Activated naive CD8-positive, alpha-beta T cell treated with anti-CD3 and anti-CD28 coated beads for 36 hours (primary cell): Measurements from ENCODE around the gene MCF2L. TPM values are rescaled to one million over a fixed set of nuclear protein-coding genes. Genes with fewer than 3 reads are reported as not detected.
"Not testable (repeated sequence)": the region's sequence is repeated elsewhere in the genome, so short reads cannot be mapped to it uniquely, and the experiment has no call there.

Experiments
- DNase-seq: peaks from one replicate; pipeline ENCODE4 v3.0.0; 2021
- H3K27ac Mint-ChIP-seq: one replicate; pipeline ENCODE4 v1.8.0; 2022; ENCODE audit warnings: mild to moderate bottlenecking, moderate library complexity, mixed read lengths
- H3K27me3 Mint-ChIP-seq: one replicate; pipeline ENCODE4 v1.8.0; 2022; ENCODE audit warnings: mild to moderate bottlenecking, mixed read lengths
- H3K36me3 Mint-ChIP-seq: one replicate; pipeline ENCODE4 v1.8.0; 2021; ENCODE audit warnings: mild to moderate bottlenecking, mixed read lengths
- H3K4me1 Mint-ChIP-seq: one replicate; pipeline ENCODE4 v1.8.0; 2021; ENCODE audit warnings: mixed read lengths
- H3K4me3 Mint-ChIP-seq: one replicate; pipeline ENCODE4 v1.8.0; 2022; ENCODE audit warnings: mild to moderate bottlenecking, moderate library complexity, mixed read lengths
- H3K9me3 Mint-ChIP-seq: one replicate; pipeline ENCODE4 v1.8.0; 2022; ENCODE audit warnings: mixed read lengths
- total RNA-seq, 2 experiments: library from RNA; stranded (reverse); gene quantifications; one replicate each; pipeline ENCODE4 v1.2.3, GENCODE V29; 2021

MCF2L gene
- total RNA-seq, 2 experiments from 2014 or later = 9.3 to 10.7 TPM

DNA sequence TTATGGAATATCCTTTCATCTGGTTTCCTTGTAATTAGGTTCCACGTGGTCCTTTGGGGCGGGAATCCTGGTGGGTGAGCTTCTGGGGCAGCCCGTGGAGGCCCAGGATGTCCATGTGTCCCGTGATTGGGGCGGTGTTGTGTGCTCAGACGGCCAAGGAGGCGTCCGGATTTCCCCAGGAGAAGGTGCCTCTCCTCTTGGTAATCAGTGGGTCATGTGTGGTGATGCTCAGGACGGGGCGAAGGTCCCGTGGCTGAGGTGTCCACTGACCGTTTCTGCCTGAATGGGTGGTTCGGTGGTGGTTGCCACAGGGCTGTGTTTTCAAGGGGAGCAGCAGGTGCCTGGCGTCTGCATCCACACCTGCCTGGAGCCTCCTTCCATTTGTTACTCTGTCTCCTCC is 84.4 kb downstream of the MCF2L start:
- no peak overlapping the region for H3K4me3 Mint-ChIP-seq

DNA sequence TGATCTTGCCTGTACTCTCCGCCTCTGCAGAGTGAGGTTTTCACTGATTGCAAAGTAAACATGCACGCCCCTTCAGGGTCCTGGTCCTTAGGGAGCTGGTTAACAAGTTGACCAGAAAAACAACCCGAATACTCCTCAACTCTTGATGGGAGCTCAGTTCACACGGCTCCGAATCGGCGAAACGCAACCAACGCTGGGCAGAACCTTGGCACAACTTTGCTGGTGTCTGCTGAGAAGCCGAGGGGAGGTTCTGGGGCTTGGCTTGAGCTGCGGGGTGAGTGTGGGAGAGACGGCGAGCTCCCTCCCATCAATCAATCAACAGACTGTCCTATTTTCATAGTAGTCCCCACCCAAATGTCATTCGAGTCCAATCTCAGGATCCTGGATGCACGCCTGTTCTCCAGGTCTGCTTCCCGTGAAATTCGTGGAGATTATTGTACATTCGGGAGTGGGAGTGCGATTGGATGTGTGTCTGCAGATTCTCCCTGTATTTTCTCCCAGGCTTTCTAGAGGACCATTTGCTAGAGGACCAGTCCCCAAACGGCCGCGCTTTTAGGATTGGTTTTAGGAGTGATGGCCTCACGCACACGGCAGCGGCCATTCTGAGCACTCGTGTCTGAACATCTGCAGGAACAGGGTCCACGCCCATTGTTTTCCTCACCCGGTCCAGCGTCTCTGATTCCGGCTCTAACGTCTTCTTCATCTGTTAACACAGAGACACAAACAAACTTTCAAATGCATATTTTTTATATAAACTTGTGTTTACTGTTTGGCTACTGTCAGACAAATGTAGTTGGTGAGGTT is 85.0 kb downstream of the MCF2L start:
- Mint-ChIP-seq H3K36me3 (no peaks in the 10 kb centered on the region), H3K9me3 (no peaks in the 10 kb centered on the region)

More for the DNA sequence above, 84.4 kb downstream of the MCF2L start:
- Mint-ChIP-seq H3K36me3 (no peaks in the 10 kb centered on the region), H3K27me3 (no peaks in the 10 kb centered on the region), H3K4me1 (no peaks in the 10 kb centered on the region), H3K27ac (no peak overlapping the region), H3K9me3 (no peaks in the 10 kb centered on the region)
- DNase-seq = no peak

DNA sequence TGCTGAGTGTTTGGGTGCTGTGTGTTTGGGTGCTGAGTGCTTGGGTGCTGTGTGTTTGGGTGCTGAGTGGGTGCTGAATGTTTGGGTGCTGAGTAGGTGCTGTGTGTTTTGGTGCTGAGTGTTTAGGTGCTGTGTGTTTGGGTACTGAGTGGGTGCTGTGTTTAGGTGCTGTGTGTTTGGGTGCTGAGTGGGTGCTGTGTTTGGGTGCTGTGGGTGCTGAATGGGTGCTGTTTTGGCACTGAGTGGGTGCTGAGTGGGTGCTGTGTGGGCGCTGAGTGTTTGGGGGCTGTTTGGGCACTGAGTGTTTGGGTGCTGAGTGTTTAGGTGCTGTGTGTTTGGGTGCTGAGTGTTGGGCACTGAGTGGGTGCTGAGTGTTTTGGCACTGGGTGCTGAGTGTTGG is 88.1 kb downstream of the MCF2L start:
- Mint-ChIP-seq H3K9me3 (no peaks in the 10 kb centered on the region), H3K4me1 (no peaks in the 10 kb centered on the region), H3K27ac (no peak overlapping the region), H3K27me3 (no peaks in the 10 kb centered on the region), H3K36me3 (no peaks in the 10 kb centered on the region), H3K4me3 (no peak overlapping the region)
- no peak for DNase-seq

More for the DNA sequence above, 85.0 kb downstream of the MCF2L start:
- Mint-ChIP-seq H3K4me1 (no peaks in the 10 kb centered on the region), H3K27ac (no peak overlapping the region), H3K27me3 (no peaks in the 10 kb centered on the region), H3K4me3 (no peak overlapping the region)
- DNase-seq = no peak

DNA sequence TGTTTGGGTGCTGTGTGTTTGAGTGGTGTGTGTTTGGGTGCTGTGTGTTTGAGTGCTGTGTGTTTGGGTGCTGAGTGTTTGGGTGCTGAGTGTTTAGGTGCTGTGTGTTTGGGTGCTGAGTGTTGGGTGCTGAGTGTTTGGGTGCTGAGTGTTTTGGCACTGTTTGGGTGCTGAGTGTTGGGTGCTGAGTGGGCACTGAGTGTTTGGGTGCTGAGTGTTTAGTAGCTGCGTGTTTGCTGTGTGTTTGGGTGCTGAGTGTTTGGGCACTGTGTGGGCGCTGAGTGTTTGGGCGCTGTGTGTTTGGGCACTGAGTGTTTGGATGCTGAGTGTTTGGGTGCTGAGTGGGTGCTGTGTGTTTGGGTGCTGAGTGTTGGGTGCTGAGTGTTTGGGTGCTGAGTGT is 88.5 kb downstream of the MCF2L start:
- not testable (repeated sequence) for H3K4me1 Mint-ChIP-seq, H3K4me3 Mint-ChIP-seq, H3K9me3 Mint-ChIP-seq, H3K27ac Mint-ChIP-seq, DNase-seq, H3K27me3 Mint-ChIP-seq, H3K36me3 Mint-ChIP-seq

DNA sequence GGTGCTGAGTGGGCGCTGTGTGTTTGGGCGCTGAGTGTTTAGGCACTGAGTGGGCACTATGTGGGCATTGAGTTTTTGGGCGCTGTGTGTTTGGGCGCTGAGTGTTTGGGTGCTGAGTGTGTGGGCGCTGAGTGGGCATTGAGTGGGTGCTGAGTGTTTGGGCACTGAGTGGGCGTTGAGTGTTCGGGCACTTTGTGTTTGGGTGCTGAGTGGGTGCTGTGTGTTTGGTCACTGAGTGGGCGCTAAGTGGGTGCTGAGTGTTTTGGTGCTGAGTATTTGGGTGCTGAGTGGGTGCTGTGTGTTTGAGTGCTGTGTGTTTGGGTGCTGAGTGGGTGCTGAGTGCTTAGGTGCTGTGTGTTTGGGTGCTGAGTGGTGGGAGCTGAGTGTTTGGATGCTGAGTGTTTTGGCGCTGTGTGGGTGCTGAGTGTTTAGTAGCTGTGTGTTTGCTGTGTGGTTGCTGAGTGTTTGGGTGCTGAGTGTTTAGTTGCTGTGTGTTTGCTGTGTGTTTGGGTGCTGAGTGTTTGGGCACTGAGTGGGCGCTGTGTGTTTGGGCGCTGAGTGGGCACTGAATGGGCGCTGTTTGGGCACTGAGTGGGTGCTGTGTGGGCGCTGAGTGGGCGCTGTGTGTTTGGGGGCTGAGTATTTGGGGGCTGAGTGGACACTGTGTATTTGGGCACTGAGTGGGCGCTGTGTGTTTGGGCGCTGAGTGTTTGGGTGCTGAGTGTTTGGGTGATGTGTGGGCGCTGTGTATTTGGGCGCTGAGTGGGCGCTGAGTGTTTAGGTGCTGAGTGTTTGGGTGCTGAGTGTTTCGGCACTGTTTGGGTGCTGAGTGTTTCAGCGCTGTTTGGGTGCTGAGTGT is 89.3 kb downstream of the MCF2L start:
- Mint-ChIP-seq H3K4me1 (no peaks in the 10 kb centered on the region), H3K27me3 (no peaks in the 10 kb centered on the region), H3K36me3 (no peaks in the 10 kb centered on the region), H3K9me3 (no peaks in the 10 kb centered on the region), H3K4me3 (no peak overlapping the region), H3K27ac (no peak overlapping the region)
- no peak for DNase-seq

DNA sequence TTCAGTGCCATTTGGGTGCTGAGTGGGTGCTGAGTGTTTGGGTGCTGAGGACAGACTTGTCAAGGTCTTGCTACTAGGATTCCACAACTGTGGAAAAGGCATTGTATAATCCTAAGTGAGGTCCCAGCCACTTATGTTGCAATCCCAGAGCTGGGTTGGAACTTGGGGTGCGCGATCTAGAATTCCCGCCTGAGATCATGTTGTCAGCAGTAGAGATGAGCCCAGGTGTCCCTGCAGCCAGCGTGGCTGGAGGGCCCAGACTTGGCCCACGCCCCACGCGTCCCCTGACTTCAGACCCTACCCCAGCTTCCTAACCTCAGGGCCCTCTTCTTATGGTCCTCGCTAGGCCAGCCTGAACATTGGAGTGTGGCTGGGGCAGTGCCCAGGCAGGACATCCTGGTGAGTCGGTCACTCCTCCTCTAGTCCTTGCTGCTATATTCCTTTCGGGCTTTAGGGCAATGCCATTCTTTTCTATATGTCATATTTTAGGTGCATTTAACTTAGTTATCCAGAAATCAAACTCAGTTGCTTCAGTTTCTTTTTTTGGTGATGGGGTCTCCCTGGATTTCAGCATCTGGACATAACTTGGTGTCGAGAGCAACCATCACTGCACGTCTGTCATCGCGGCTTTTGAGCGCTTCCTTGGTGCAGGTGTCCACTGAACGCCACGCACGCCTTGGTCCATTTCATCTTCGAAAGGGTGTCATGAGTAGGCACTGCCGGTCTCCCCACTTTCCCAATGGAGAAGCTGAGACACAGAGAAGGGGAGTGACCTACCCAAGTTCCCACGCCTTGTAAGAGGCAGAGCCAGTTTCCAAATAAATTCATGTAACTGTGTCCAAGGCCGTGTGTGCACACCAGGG is 90.2 kb downstream of the MCF2L start:
- H3K9me3 Mint-ChIP-seq = no peaks in the 10 kb centered on the region
- no peaks in the 10 kb centered on the region for H3K4me1 Mint-ChIP-seq
- H3K4me3 Mint-ChIP-seq = no peak overlapping the region
- DNase-seq = no peak
- no peaks in the 10 kb centered on the region for H3K27me3 Mint-ChIP-seq
- no peak overlapping the region for H3K27ac Mint-ChIP-seq
- no peaks in the 10 kb centered on the region for H3K36me3 Mint-ChIP-seq

DNA sequence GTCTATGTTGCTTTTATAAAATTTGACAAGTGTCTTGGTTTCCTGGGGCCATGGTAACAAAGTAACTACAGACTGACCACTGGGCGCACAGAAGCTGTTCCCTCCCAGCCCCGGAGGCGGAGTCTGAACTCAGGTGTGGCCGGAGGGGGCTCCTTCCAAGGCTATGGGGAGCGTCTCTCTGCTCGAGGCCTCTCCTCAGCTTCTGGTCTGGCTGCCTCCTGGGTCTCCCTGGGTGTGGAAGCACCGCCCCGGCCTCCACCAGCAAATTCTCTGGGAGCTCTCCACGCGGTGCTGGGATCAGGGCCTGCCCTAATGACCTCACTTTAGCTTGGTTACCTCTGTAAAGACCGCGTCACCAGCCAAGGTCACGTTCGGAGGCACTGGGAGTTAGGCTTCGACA is 90.9 kb downstream of the MCF2L start:
- Mint-ChIP-seq H3K27ac (no peak overlapping the region), H3K4me3 (no peak overlapping the region), H3K9me3 (no peaks in the 10 kb centered on the region), H3K36me3 (no peaks in the 10 kb centered on the region), H3K27me3 (no peaks in the 10 kb centered on the region), H3K4me1 (no peaks in the 10 kb centered on the region)
- DNase-seq = no peak

DNA sequence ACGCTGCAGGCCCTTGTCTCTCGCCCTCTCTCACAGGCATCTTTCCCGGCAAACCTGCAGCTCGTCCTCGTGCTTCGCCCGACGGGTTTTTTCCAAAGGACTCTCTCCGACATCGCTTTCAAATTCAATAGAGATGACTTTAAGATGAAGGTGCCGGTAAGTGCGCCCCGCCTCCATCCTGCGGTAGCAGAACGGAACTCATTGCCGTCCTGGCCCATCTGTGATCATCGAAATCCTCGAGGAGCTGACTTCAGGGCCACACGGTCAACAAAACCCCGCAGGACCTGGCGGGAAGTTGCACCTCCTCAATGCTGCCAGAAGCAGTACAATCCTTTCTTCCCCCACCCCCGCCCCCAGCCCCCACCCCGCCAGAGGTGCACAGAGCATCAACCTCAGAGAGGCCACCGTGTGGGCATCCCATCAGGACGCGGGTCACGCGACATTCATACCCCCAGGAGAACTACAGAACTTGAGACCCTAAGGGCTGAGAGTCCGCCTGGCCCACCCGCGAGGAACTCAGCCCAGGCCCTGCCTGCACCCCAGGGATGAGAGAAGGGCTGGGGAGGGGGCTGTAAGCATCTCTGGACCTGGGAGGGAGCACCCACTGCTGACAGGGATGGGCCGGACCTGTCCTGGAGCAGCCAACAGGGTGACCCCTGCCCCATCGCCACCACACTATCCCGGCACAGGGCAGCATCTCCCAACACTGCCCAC is 91.7 kb downstream of the MCF2L start:
- Mint-ChIP-seq H3K36me3 (no peaks in the 10 kb centered on the region), H3K9me3 (no peaks in the 10 kb centered on the region), H3K27ac (no peak overlapping the region), H3K27me3 (no peaks in the 10 kb centered on the region), H3K4me3 (no peak overlapping the region), H3K4me1 (no peaks in the 10 kb centered on the region)
- DNase-seq = no peak

DNA sequence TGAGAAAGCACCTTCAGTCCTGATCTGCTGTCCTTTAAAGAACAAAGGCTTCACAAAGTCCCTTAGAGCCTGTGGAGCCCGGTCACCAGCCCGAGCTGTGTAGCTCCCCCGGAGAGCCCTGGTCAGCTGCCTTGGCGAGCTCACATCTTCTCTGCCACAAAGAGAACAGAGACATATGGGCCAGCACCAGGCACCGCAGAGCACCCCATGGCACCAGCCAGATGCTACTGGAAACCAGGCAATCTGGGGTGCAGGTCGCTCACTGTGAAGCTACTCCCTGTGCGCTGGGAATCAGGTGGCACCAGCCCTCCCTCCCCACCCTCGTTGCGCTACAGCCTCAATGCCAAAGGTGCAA is 92.2 kb downstream of the MCF2L start:
- Mint-ChIP-seq H3K4me1 (no peaks in the 10 kb centered on the region), H3K27me3 (no peaks in the 10 kb centered on the region), H3K36me3 (no peaks in the 10 kb centered on the region), H3K4me3 (no peak overlapping the region), H3K27ac (no peak overlapping the region), H3K9me3 (no peaks in the 10 kb centered on the region)
- no peak for DNase-seq

DNA sequence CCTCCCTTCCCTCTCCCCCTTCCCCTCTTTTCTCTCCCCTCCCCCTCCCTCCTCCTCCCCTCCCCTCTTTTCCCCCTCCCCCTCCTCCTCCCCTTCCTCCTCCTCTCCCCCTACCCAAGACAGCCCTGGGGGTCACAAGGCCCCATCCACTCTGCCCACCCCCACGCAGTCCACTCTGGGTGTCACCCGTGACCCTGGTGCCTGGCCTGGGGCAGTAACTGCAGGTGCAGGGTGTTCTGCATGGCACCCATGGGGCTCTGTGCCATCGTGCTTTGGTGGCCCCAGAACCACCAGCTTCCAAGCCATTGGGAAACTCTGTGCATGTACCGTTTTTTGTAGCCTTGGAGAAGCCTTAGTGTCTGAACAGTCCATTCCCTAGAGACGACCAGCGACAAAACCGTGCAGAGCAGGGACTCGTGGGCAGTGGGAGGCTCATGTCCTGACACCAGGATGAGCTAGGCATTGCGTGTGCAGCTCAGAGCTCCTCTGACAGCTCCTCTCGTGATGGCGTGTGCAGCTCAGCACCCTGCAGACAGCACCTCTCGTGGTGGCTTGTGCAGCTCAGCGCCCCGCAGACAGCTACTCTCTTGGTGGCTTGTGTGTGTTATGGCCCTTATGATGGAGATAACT is 92.9 kb downstream of the MCF2L start:
- no peaks in the 10 kb centered on the region for H3K4me1 Mint-ChIP-seq
- H3K27me3 Mint-ChIP-seq = no peaks in the 10 kb centered on the region
- H3K9me3 Mint-ChIP-seq = no peaks in the 10 kb centered on the region
- H3K4me3 Mint-ChIP-seq = no peak overlapping the region
- no peak overlapping the region for H3K27ac Mint-ChIP-seq
- H3K36me3 Mint-ChIP-seq = no peaks in the 10 kb centered on the region
- DNase-seq = no peak

DNA sequence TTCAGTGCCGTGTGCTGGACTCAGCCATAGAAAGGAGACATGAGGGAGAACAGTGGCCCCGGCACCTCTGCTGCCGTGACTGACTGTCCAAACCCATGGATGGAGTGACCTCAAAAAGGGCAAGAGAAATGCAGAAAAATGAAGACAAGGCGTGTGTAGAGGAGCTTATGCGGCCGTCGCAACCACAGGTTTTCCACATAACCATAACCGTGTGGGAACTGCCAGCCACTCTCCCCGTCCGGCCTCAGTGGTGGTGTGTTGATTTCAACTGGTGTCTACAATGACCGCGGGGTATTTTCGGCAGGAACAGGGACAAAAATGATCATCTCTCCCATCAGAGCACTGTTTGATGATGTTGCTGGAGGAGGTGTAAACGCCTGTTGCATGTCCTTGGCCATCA is 93.7 kb downstream of the MCF2L start:
- Mint-ChIP-seq H3K9me3 (no peaks in the 10 kb centered on the region), H3K27me3 (no peaks in the 10 kb centered on the region), H3K27ac (no peak overlapping the region), H3K36me3 (no peaks in the 10 kb centered on the region), H3K4me3 (no peak overlapping the region), H3K4me1 (no peaks in the 10 kb centered on the region)
- no peak for DNase-seq

DNA sequence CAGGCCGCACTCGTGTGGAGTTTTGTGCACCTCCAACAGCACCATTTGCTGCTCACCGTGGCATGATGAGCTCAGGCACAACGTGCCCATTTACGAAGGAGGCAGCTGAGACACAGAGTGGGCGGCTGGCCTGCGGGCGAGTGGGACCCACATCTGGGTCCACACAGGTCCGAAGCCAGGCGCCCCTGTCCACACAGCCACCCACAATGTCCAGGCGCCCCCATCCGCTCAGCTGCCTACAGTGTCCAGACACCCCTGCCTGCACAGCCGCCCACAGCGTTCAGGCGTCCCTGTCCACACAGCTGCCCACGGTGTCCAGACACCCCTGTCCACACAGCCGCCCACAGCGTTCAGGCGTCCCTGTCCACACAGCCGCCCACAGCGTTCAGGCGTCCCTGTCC is 94.1 kb downstream of the MCF2L start:
- Mint-ChIP-seq H3K4me3 (no peak overlapping the region), H3K36me3 (no peaks in the 10 kb centered on the region), H3K27me3 (no peaks in the 10 kb centered on the region), H3K4me1 (no peaks in the 10 kb centered on the region), H3K27ac (no peak overlapping the region), H3K9me3 (no peaks in the 10 kb centered on the region)
- no peak for DNase-seq

DNA sequence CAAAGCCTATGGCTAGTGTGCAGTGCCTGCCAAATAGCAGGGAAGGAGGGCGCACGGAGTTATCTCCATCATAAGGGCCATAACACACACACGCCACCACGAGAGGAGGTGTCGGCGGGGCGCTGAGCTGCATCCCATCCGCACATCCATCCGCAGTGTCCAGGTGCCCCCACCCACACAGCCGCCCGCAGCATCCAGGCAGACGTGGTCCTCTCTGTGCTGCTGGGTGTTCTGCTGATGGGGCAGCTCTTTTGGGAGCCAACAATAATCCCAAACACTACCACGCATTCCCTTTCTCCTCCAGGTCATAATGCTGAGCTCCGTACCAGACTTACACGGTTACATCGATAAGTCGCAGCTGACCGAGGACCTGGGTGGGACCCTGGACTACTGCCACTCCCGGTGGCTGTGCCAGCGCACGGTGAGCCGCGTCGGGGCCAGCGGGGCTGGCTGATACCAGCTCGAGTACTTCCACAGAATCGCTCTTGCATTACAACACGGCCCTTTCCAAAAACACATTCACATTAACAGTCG is 95.1 kb downstream of the MCF2L start:
- Mint-ChIP-seq H3K4me3 (no peak overlapping the region), H3K27me3 (no peaks in the 10 kb centered on the region), H3K27ac (no peak overlapping the region), H3K9me3 (no peaks in the 10 kb centered on the region), H3K36me3 (no peaks in the 10 kb centered on the region), H3K4me1 (no peaks in the 10 kb centered on the region)
- no peak for DNase-seq
